KMS-11 (cell line): ENCODE data around the gene CES4A.

ENCODE experiments used
- H2AFZ ChIP-seq: fragments of 200-600 bp; sonication (generic); 2 replicates; pipeline ENCODE4 v1.6.1; 2016; ENCODE audit warnings: antibody characterized with exemption, mixed run types, low read depth
- H3K27ac ChIP-seq: fragments of 200-600 bp; sonication (generic); 2 replicates; pipeline ENCODE4 v1.6.1; 2016; ENCODE audit warnings: mild to moderate bottlenecking, mixed run types
- H3K27me3 ChIP-seq: fragments of 200-600 bp; sonication (generic); 2 replicates; pipeline ENCODE4 v1.6.1; 2017; ENCODE audit warnings: mild to moderate bottlenecking, low read depth, mixed run types, moderate library complexity; ENCODE audit not compliant: insufficient read depth
- H3K36me3 ChIP-seq: fragments of 200-600 bp; sonication (generic); 2 replicates; pipeline ENCODE4 v1.6.1; 2017; ENCODE audit warnings: mild to moderate bottlenecking, mixed run types; ENCODE audit not compliant: insufficient read depth
- H3K4me1 ChIP-seq: fragments of 200-600 bp; sonication (generic); 2 replicates; pipeline ENCODE4 v1.6.1; 2016; ENCODE audit warnings: mild to moderate bottlenecking, low read depth, mixed run types; ENCODE audit not compliant: poor library complexity, severe bottlenecking
- H3K4me2 ChIP-seq: fragments of 200-600 bp; sonication (generic); 2 replicates; pipeline ENCODE4 v1.7.0; 2016; ENCODE audit warnings: mild to moderate bottlenecking, mixed run types
- H3K4me3 ChIP-seq: fragments of 200-600 bp; sonication (generic); IDR thresholded peaks from 2 replicates; pipeline ENCODE4 v1.6.1; 2017; ENCODE audit warnings: low read depth, low read length, mixed read lengths; ENCODE audit not compliant: insufficient read depth
- H3K79me2 ChIP-seq: fragments of 200-600 bp; sonication (generic); 2 replicates; pipeline ENCODE4 v1.6.1; 2016; ENCODE audit warnings: low read depth, mixed run types; ENCODE audit not compliant: insufficient read depth
- H3K9ac ChIP-seq: fragments of 200-600 bp; sonication (generic); 2 replicates; pipeline ENCODE4 v1.6.1; 2016; ENCODE audit warnings: mild to moderate bottlenecking, mixed run types
- H4K20me1 ChIP-seq: fragments of 200-600 bp; sonication (generic); 2 replicates; pipeline ENCODE4 v1.6.1; 2016; ENCODE audit warnings: mild to moderate bottlenecking, mixed run types; ENCODE audit not compliant: insufficient read depth
- TF ChIP-seq, protein P1 (sequence below): fragments of 200-600 bp; sonication (generic); conservative IDR thresholded peaks from 2 replicates; pipeline ENCODE4 v1.6.1; 2017; ENCODE audit warnings: low read depth, mild to moderate bottlenecking, antibody characterized with exemption, low read length, moderate library complexity, mixed read lengths

The CES4A gene

DNA sequence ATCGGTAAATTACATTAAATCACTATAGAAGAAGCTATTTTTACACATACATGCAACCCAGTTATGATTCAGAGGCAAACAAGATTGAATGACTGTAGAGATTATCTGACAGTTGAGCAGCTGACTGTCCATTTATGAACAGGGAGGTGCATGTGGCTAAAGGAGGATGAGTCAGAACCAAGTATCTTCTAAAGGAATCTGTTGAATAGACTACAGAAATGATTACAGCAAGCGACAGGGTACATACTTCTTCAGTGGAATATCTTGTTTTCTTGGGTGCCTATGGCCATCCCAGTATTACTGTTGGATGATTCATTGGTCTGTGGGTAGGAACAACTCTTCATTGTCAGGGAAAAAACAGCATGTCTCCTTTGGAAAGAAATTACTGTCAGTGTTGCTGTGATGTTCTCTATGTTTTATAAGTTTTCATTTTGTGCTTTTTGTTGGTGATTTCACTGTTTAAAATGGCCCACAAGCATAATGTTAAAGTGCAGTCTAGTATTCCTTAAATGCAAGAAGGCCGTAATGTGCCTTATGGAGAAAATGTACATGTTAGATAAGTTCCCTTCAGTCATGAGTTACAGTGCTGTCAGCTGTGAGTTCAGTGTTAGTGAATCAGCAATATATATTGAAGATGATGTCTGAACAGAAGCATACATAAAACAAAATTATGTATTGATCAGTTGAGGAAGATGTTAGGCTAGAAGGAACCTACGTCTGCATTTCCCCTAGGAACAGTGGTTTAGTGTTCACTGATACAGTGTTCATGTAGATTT is 67.5 kb downstream of the CES4A start:
- H3K4me1 ChIP-seq = no peaks in the 10 kb centered on the region
- H3K36me3 ChIP-seq = no peaks in the 10 kb centered on the region
- no peak overlapping the region for H3K4me2 ChIP-seq
- no peak overlapping the region for H3K27ac ChIP-seq
- no peak overlapping the region for H2AFZ ChIP-seq
- no peaks in the 10 kb centered on the region for H3K27me3 ChIP-seq
- H3K9ac ChIP-seq = no peak overlapping the region
- TF ChIP-seq, protein P1, sequence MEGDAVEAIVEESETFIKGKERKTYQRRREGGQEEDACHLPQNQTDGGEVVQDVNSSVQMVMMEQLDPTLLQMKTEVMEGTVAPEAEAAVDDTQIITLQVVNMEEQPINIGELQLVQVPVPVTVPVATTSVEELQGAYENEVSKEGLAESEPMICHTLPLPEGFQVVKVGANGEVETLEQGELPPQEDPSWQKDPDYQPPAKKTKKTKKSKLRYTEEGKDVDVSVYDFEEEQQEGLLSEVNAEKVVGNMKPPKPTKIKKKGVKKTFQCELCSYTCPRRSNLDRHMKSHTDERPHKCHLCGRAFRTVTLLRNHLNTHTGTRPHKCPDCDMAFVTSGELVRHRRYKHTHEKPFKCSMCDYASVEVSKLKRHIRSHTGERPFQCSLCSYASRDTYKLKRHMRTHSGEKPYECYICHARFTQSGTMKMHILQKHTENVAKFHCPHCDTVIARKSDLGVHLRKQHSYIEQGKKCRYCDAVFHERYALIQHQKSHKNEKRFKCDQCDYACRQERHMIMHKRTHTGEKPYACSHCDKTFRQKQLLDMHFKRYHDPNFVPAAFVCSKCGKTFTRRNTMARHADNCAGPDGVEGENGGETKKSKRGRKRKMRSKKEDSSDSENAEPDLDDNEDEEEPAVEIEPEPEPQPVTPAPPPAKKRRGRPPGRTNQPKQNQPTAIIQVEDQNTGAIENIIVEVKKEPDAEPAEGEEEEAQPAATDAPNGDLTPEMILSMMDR = no peak
- H3K4me3 ChIP-seq = no peak overlapping the region
- peaks cover 93% of the 10 kb centered on the region for H3K79me2 ChIP-seq
- peaks cover 14% of the 10 kb centered on the region; the same call in 1 of the 2 replicates for H4K20me1 ChIP-seq
